ENCODE measurements around the gene ASTN2. TPM values are rescaled to one million over a fixed set of nuclear protein-coding genes. Genes with fewer than 3 reads are reported as not detected.

ASTN2 gene
- total RNA-seq, 4 donors from 2014 or later, result 4.0 to 7.0 (median 4.9) TPM

GRCh38 chr9:116944714-116945534, 469.9 kb downstream of the ASTN2 start:
- H3K4me1 ChIP-seq, result no peaks in the 10 kb centered on the region
- H3K27ac ChIP-seq, result no peak overlapping the region
- H3K4me3 ChIP-seq, result no peak overlapping the region
- TF ChIP-seq EP300 (IDR thresholded peaks at IDR 0.05) (no peak), CTCF (IDR thresholded peaks at IDR 0.05) (no peak), POLR2AphosphoS5 (IDR thresholded peaks at IDR 0.05) (no peak), POLR2A (IDR thresholded peaks at IDR 0.05) (no peak)
- ATAC-seq, result no peak
- no peaks in the 10 kb centered on the region for H3K27me3 ChIP-seq
- WGBS, 2 donors (ENCODE audit: low coverage in 1 of 2), result 81% methylated on average over 4 of the region's 4 CpGs
- no peaks in the 10 kb centered on the region for H3K9me3 ChIP-seq
- no peaks in the 10 kb centered on the region for H3K36me3 ChIP-seq

- no peaks in the 10 kb centered on the region for H3K9me3 ChIP-seq
- H3K27me3 ChIP-seq, result no peaks in the 10 kb centered on the region
- H3K27ac ChIP-seq, result no peak overlapping the region
- no peaks in the 10 kb centered on the region for H3K4me1 ChIP-seq
- H3K4me3 ChIP-seq, result no peak overlapping the region
- WGBS, 2 donors (ENCODE audit: low coverage in 1 of 2), result 72 to 81% methylated on average over 4 to 5 of the region's 5 CpGs
- no peaks in the 10 kb centered on the region for H3K36me3 ChIP-seq
- no peak for ATAC-seq
- TF ChIP-seq CTCF (IDR thresholded peaks at IDR 0.05) (no peak), POLR2A (IDR thresholded peaks at IDR 0.05) (no peak), EP300 (IDR thresholded peaks at IDR 0.05) (no peak), POLR2AphosphoS5 (IDR thresholded peaks at IDR 0.05) (no peak)
Measured at GRCh38 chr9:116943970-116944369, 470.9 kb downstream of the ASTN2 start.

GRCh38 chr9:116942593-116943061, 472.2 kb downstream of the ASTN2 start:
- ATAC-seq, result no peak
- H3K36me3 ChIP-seq, result no peaks in the 10 kb centered on the region
- H3K27me3 ChIP-seq, result no peaks in the 10 kb centered on the region
- no peak overlapping the region for H3K4me3 ChIP-seq
- WGBS, 2 donors (ENCODE audit: low coverage in 1 of 2), result 89 to 93% methylated on average over 1 to 3 of the region's 3 CpGs
- no peaks in the 10 kb centered on the region for H3K4me1 ChIP-seq
- no peak overlapping the region for H3K27ac ChIP-seq
- TF ChIP-seq EP300 (IDR thresholded peaks at IDR 0.05) (no peak), CTCF (IDR thresholded peaks at IDR 0.05) (no peak), POLR2A (IDR thresholded peaks at IDR 0.05) (no peak), POLR2AphosphoS5 (IDR thresholded peaks at IDR 0.05) (no peak)
- H3K9me3 ChIP-seq, result no peaks in the 10 kb centered on the region

GRCh38 chr9:116941266-116941665, 473.6 kb downstream of the ASTN2 start:
- no peak overlapping the region for H3K27ac ChIP-seq
- TF ChIP-seq POLR2AphosphoS5 (IDR thresholded peaks at IDR 0.05) (no peak), CTCF (IDR thresholded peaks at IDR 0.05) (no peak), POLR2A (IDR thresholded peaks at IDR 0.05) (no peak), EP300 (IDR thresholded peaks at IDR 0.05) (no peak)
- no peaks in the 10 kb centered on the region for H3K4me1 ChIP-seq
- no peak overlapping the region for H3K4me3 ChIP-seq
- no peak for ATAC-seq
- H3K27me3 ChIP-seq, result no peaks in the 10 kb centered on the region
- no peaks in the 10 kb centered on the region for H3K9me3 ChIP-seq
- no peaks in the 10 kb centered on the region for H3K36me3 ChIP-seq

GRCh38 chr9:116940614-116941215, 474.1 kb downstream of the ASTN2 start:
- no peaks in the 10 kb centered on the region for H3K36me3 ChIP-seq
- 87 to 88% methylated on average over 4 of the region's 4 CpGs for WGBS, 2 donors (ENCODE audit: low coverage in 1 of 2)
- no peaks in the 10 kb centered on the region for H3K4me1 ChIP-seq
- H3K4me3 ChIP-seq, result no peak overlapping the region
- ATAC-seq, result no peak
- H3K27me3 ChIP-seq, result no peaks in the 10 kb centered on the region
- H3K9me3 ChIP-seq, result no peaks in the 10 kb centered on the region
- no peak for TF ChIP-seq CTCF (IDR thresholded peaks at IDR 0.05)
- TF ChIP-seq POLR2AphosphoS5 (IDR thresholded peaks at IDR 0.05), result no peak
- TF ChIP-seq POLR2A (IDR thresholded peaks at IDR 0.05), result no peak
- no peak for TF ChIP-seq EP300 (IDR thresholded peaks at IDR 0.05)
- H3K27ac ChIP-seq, result no peak overlapping the region
